Limb (tissue), 2 donors: ENCODE measurements around the gene IGSF6.
"Not testable (repeated sequence)": the region's sequence is repeated elsewhere in the genome, so short reads cannot be mapped to it uniquely, and the experiment has no call there.

ENCODE experiments used
- DNase-seq, 2 donors: peaks; one replicate each; pipeline ENCODE4 v3.0.0-alpha.2; 2016; ENCODE audit errors: extremely low spot score in 2 of 2

Gene IGSF6

GRCh38 chr16:21629616-21630539, 22.5 kb downstream of the IGSF6 start:
- DNase-seq: not testable (repeated sequence)

DNA sequence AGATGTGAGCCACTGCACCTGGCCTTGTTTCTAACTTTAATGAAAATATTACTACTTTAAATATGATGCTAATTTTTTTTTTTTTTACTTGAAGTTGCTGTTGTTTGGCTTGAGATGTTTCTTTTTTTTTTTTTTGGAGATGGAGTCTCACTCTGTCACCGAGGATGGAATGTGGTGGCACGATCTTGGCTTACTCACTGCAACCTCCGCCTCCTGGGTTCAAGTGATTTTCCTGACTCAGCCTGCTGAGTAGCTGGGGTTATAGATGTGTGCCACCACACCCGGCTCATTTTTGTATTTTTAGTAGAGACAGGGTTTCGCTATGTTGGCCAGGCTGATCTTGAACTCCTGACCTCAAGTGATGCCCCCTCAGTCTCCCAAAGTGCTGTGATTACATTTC, 23.6 kb downstream of the IGSF6 start:
- DNase-seq: no peak

DNA sequence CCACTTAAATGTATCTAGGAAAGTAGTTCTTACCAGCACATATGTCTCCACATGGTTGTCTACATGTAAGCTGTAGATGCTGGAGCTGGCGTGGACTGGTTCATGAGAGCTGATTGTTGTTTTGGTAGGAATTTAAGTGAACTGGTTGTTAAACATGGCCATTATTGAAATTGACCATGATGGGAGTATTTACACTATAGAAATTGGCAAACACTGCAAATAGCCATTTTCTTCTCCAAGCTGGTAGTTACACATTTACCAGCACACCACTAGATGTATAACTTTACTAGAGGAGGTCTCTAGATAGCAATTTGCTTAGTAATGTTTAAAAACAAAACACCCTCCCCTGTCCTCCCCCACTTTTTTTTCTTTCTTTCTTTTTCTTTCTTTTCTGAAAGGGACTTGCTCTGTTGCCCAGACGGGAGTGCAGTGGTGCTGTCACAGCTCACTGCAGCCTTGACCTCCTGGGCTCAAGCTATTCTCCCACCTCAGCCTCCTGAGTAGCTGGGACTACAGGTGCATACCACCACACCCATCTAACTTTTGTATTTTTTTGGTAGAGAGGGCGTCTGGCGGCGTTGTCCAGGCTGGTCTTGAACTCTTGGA, 24.2 kb downstream of the IGSF6 start:
- no peak for DNase-seq

DNA sequence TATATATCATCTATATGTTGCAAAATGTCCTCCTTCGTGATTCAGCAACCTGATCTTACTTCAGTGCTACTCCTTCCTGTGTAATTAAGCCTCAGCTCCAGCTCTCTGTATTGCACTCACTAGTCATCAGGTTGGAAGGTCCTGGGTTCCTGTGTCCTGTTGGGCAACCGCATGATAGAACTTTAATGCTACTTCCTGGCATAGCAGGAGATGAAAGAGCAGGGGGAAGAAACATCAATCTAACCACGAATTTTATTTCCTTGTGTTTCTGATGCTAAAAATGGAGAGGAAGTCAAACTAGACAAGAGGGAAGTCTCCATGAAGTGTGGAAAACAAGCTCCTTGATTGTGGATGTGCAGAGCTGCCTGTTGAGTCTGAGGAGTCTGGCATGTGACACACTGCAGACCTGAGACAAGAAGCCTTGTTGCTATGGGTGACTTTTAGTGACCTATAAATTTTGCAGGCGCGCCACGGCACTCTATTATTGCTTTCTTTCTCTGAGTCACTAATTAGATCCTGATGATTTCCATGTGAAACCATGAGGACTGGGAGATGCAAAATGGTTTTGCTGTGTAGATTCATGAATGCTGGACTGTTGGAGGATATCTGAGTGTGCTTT, 25.6 kb downstream of the IGSF6 start:
- peak in 1 of 2 donors; percentile 9 for DNase-seq

DNA sequence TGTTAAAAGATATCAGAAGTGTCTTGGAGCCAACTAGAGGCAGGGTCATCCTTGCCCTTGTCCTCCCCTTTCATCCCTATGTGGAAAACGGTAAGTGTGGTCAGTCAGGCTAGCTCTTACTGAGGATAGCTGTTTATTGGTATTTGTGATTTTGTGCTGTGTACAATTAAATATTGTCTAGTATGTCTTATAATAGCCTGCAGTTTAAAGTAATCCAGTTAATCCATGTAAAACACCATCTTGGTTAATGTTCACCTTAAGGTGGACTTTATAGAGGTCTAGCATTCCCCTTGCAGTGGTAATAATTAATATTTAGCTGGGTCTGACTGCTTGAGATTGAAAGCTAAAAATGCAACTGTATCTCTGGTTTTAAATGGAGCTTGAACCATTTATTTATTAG, 27.4 kb downstream of the IGSF6 start:
- DNase-seq: no peak

DNA sequence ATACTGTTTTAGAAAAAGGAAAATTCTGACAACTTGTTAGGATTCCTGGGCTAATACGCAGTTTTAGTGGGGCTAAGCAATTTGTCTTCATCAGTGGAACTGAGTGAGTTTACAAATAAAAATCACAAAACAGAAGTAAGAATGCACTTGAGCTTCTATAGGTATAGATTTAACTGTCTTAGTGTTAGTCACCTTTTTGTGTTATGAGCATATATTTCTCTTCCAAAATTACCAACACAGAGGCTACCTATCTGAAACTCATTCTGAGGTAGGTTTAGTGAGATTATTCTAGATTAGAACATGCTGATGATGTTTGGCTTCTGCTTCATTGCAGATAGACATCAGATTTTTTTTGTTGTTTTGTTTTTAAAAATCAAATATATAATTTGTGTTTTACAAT, 29.9 kb downstream of the IGSF6 start:
- DNase-seq: no peak

GRCh38 chr16:21620592-21620991, 31.8 kb downstream of the IGSF6 start:
- DNase-seq: no peak

- no peak for DNase-seq
Measured at GRCh38 chr16:21619765-21620425, 32.5 kb downstream of the IGSF6 start.

- no peak for DNase-seq
Measured at GRCh38 chr16:21618281-21618680, 34.1 kb downstream of the IGSF6 start.

- DNase-seq: no peak
Measured at GRCh38 chr16:21617607-21618006, 34.8 kb downstream of the IGSF6 start.

DNA sequence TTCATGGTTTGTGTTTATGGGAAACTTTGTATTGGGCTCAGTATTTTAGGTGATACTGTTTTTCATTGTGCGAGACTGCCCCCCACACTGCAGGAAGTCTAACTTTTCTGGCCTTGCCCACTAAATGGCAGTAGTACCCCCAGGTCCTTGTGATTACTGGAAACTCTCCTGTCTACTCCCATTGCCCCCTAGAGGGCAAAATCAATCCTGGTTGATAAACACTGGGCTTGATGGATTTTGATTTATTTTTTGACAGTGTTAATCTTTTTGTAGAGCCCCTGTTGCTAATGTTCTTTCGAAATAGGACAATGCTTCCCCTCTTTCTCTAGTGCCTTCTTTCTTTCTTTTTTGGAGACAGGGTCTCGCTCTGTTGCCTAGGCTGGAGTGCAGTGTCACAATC, 37.5 kb downstream of the IGSF6 start:
- no peak for DNase-seq

DNA sequence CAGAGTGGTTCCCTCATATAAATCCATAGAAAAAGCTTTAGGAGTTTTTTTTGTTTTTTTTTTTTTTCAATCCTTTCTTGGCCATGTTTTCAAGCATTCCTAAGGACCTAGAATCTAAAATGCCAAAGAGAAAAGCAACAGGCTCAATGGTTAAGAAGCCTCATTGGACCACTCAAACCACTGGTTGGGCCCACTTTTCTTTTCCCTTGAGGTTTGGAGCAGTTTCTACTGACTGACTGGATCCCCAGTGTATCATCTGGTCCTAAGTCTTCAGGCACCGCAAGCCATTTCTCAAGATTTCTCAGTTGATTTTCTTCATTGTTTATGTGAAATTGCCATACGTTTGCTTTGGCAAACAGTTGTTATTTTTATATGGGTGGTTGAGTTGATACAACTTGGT, 38.6 kb downstream of the IGSF6 start:
- DNase-seq: no peak

GRCh38 chr16:21613361-21613760, 39.0 kb downstream of the IGSF6 start:
- DNase-seq: no peak

- no peak for DNase-seq
Measured at GRCh38 chr16:21611556-21612384, 40.6 kb downstream of the IGSF6 start.

DNA sequence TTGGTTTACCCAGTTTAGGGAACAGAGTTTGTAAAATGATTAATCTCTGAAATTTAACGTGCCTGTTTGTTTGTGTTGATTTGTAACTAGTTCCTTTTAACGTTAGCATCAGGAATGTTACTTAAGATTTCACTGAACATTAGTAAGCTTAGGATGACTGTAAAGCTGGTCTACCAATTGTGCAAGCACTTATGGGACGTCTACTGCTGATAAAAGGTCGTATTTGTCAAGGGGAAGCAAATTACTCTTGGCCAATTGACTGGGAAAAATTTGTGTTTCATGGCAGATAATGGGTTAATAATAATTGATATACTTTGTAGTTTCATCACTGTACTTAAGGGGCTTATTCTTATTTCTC, 41.2 kb downstream of the IGSF6 start:
- DNase-seq: no peak

DNA sequence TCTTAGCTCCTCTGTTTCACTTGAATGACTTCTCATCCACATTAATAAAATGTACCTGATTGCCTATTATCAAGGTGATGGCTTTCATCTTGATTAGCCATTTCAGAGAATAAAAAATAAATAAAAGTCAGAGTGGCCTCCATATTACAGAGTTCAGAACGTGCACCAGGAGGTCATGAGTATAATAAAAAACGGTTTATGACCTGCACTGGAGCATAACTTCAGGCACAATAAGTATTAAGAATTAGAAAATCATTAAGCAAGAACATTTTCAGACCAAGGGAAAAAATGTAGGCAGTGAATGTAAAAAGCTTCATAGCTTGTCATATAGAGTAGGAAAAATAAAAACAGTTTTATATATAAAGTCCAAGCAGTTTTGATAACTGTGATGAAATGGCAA, 41.6 kb downstream of the IGSF6 start:
- no peak for DNase-seq

DNA sequence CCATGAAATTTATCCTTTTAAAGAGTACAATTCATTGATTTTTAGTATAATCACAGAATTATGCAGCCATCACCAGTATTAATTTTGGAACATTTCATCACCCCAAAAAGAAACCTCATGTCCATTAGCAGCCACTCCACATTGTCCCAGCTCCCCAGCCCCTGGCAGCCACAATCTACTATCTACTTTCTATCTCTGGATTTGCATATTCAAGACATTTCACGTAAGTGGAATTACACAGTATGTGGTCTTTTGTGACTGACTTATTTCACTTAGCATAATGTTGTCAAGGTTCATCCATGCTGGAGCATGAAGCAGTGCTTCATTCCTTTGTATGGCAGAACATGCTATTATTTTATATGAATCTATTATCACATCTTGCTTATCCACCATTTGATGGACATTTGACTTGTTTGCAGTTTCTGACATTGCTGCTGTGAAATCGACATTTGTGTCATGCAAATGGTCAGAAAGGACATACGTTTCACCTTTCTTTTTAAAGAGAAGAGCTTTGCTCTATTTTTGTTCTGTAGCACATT, 42.3 kb downstream of the IGSF6 start:
- no peak for DNase-seq

DNA sequence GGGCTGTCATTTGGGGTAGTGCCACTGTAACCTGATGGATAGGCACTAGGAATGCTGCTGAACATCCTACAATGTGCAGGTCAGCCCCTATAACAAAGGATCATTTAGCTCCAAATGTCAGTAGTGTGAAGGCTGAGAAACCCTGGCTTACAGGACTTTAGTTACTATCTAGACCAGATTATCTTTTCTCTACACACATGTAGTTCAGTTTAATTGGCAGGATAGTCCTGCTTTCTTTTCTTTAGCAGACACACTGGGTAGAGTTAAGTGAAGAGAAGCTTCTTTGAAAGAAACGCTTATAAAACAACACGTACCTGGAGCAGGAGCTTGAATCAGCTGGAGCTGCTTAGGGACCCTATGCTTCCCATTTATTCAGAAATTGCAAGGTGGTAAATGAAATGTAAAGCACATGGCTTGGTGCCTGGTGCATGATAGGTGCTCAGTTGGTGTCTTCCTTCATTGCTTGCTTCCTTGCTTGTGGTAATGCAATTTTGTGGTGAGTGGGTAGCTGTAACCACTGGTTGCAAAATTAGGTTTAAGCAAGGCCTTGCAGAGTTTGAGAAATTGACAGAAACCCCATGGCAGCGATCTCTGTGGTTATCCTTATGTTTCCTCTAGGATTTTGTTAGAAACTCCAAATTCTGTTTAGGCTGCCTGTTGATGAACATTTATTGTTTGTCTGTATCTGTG, 43.6 kb downstream of the IGSF6 start:
- no peak for DNase-seq

- DNase-seq: not testable (repeated sequence)
Measured at GRCh38 chr16:21605848-21606247, 46.6 kb downstream of the IGSF6 start.

DNA sequence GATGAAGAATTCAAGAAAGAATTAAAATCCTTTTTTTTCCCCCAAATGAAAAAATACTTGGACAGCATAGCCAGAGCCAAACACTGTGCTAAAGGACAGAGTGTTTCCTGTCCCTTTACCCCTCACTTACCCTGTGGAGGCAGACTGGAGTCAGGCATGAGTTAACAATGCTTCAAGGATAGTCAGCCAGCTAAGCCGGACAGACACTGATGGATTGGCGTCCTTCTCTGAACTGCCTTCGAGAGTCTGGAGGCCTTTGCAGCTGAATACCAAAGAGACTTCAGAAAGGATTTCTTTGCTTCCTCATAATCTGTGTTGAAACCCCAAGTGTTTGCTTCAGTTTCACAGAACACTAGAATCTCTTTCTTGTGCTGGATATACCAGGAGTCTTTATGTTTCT, 48.5 kb downstream of the IGSF6 start:
- DNase-seq: no peak
